GM19025 (cell line): ENCODE results near the gene PTPRN2.
"Not testable (repeated sequence)": the region's sequence is repeated elsewhere in the genome, so short reads cannot be mapped to it uniquely, and the experiment has no call there.

Experiments
- ATAC-seq: cut with Tn5 transposase; IDR thresholded peaks from one replicate; pipeline ENCODE4 v1.9.1; 2021; ENCODE audit warnings: mild to moderate bottlenecking, low read depth, moderate library complexity; ENCODE audit not compliant: unreplicated experiment

PTPRN2 gene

DNA sequence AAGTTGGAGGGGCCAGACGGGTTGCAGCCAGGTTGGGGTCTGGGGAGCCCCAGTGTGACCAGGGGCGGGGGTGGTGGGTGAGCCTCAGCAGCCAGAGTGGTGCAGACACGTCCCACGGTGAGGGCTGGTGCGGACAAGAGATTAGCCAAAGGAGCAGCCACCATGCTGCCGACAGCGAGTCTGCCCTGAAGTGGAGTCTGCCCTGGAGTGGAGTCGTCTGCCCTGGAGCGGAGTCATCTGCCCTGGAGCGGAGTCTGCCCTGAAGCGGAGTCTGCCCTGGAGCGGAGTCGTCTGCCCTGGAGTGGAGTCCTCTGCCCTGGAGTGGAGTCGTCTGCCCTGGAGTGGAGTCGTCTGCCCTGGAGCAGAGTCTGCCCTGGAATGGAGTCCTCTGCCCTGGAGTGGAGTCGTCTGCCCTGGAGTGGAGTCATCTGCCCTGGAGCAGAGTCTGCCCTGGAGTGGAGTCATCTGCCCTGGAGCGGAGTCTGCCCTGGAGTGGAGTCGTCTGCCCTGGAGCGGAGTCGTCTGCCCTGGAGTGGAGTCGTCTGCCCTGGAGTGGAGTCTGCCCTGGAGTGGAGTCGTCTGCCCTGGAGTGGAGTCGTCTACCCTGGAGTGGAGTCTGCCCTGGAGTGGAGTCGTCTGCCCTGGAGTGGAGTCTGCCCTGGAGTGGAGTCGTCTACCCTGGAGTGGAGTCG is 64.3 kb downstream of the PTPRN2 start:
- ATAC-seq: not testable (repeated sequence)

DNA sequence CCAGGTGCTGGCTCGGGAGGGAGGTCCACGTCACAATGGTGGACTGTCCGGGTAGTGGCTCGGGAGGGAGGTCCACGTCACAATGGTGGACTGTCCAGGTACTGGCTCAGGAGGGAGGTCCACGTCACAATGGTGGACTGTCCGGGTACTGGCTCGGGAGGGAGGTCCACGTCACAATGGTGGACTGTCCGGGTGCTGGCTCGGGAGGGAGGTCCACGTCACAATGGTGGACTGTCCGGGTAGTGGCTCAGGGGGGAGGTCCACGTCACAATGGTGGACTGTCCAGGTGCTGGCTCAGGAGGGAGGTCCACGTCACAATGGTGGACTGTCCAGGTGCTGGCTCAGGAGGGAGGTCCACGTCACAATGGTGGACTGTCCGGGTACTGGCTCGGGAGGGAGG is 65.8 kb downstream of the PTPRN2 start:
- ATAC-seq: not testable (repeated sequence)

DNA sequence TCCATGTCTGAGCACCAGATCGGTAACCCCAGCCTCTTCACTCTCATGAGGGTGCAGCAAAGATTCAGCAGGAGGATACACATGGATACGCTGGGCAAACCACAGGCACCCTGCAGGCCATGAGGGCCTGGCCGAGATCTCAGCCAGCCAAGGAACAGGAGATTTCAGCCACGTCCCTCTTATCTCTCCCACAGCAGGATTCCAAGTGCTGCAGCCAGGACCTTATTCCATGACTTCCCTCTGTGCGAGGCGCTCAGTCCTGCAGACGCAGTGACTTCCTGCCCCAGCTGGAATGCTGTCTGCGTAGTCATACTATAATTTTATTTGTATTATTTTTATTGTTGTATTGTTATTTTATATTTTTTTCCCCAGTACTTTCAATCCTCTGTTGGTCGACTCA is 66.8 kb downstream of the PTPRN2 start:
- no peak for ATAC-seq

DNA sequence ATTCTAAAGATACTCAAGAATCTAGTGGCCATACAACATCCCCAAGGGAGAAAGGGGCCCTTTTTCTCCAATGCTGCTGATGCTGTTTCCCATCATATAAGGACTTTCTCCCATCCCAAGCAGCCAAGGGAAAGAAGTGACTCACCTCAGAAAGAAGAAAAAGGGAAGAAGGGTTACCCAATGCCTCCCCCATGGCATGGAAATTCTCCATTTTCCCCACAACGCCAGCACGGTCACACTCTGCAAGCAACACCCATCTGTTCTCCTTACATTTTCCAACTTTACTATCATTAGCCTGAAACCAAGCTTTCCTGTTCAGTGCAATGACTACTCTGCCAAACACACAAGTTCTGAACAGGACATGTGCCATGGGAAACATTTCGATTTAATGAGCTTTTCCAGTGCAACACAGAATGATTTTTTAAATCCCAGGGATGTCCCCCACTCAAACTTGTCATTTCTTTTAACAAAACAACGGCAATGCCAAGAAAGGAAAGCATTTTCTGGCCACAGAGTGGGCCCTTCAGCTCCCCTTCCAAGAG is 67.9 kb downstream of the PTPRN2 start:
- ATAC-seq: no peak

DNA sequence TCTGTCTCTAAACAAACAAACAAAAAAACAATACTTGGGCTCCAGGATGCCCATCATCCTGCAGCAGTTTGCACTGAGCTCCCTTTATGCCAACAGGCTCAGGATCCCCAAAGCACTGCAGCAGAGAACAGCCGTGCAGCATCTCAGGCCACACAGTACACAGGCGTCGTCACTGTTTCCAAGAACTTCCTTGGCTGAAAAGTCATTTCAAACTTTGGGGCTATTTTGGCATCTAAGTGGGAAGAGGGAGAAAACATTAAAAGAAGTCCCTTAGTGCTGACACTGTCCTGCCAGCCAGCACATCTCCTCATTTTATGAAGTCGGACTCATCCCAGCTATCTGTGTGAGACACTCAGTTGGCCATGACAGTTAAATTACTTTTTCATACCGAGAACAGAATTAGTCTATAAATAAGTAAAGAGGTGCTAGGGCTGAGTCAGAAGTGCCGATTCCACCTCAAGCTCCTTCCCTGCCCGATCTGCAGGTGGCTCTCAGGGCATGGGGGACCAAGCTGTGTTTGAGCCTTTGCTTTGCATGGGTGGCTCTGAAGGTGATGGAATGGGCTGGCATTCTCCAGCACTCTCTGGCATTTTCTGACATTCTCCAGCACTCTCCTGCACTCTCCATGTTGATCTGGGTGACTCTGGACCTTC is 68.5 kb downstream of the PTPRN2 start:
- ATAC-seq: no peak

DNA sequence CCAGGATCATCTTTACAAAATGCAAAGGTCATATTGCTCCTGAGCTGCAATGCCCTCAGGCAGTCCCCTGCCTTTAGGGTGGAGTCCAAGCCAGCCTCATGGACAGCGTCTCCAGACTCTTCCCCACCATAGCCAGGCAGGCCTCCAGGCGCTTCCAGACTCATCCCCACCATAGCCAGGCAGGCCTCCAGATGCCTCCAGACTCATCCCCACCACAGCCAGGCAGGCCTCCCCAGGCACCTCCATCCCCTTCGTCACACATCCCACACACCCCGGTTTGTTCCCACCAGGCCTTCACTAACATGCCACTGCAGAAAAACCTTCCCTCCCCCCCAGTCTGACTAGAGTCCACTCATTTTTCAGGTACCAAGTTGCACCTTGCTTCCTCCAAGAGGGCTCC is 70.1 kb downstream of the PTPRN2 start:
- no peak for ATAC-seq

DNA sequence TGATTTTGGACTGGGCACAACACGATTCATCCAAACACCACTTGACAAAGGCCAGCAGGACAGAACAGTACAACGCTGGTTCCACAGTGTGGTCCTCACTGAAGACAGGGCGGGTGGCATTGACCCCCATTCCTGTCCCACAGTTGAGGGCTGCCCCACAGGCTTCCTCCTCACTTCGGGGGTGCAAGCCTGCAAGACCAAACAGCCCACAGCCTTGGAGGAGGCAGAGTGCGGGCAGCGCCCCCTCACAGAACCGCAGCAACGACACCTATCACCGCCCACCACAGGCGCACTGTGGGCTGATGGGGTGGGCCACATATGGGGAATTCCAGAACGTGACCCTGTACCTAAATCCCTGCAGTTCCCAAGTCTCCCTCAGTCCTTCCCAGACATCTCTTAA is 70.6 kb downstream of the PTPRN2 start:
- no peak for ATAC-seq

DNA sequence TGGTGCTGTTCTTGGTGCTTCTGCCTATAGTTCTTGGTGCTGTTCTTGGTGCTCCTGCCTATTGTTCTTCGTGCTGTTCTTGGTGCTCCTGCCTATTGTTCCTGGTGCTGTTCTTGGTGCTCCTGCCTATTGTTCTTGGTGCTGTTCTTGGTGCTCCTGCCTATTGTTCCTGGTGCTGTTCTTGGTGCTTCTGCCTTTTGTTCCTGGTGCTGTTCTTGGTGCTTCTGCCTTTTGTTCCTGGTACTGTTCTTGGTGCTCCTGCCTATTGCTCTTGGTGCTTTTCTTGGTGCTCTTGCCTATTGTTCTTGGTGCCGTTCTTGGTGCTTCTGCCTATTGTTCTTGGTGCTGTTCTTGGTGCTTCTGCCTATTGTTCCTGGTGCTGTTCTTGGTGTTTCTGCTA is 71.1 kb downstream of the PTPRN2 start:
- no peak for ATAC-seq

DNA sequence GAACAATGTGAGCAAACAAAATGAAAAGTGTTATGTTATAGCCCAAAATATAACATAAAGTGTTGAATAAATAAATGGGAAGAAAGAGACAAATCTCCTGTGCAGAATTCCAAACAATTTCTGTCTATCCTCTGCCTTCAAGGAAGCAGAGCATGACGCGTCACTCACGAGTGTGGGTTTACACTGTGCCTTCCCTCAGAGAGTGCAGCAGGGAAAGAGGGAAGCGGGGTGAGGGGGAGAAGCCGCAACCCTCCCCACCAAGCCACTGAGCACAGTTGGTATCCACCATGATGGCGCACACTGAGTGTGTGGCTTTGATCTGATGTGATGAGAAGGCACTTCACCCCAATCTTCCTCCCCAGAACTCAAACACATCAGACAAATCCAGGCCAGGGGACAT is 74.8 kb downstream of the PTPRN2 start:
- no peak for ATAC-seq

DNA sequence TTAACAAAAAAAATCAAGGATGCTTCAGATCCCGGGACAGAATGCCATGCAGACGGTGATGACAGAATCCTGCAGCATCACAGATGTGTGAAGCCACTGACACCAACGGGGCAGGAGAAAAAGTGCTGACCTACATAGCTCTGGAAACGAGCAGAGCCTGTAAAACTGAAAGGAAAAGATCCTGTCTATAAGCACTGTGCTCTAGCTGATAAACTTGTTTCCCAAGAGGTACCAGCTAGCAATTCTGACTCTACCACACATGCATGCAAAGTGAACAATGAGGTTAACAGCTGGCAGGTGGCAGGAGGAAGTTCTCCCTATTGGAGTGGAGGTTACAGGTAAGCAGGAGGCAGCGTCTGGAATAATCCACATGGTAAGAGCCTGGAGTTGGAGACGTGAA is 75.6 kb downstream of the PTPRN2 start:
- ATAC-seq: no peak

DNA sequence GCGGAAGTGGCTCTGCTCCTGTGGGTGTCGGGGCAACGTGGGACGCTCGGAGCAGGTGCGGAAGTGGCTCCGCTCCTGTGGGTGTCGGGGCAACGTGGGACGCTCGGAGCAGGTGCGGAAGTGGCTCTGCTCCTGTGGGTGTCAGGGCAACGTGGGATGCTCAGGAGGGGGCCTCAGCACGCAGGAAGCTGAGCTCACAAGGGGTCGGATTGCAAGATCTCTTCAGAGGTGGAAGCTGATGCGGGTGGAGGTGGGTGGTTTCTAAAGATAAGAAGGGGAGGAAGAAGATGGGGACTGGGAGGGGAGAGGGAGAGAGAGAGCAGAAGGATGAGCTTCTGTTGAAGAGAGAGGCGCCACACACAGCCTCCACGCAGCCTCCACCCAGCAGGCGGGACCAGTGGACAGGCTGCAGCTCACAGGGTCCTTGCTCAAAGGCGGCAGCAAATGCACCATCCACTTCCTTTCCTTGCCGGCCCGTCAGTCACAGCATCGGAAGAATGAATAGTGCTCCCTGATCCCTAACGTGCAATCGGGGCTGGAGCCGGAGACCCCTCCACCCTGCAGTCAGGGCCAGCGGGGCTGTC is 78.7 kb downstream of the PTPRN2 start:
- ATAC-seq: no peak

DNA sequence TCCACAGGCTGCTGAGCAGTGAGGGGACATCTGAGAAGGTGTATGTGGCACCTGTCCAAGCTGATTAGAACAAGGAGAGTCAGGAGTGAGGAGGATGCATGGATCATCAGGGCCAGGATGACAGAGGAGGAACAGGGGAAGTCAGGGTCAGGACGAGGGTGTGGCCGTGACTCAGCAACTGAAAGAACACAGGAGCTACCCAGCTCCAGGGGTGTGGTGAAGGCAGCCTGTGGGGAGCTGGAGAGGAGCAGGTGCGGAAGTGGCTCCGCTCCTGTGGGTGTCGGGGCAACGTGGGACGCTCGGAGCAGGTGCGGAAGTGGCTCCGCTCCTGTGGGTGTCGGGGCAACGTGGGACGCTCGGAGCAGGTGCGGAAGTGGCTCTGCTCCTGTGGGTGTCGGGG is 79.3 kb downstream of the PTPRN2 start:
- not testable (repeated sequence) for ATAC-seq

DNA sequence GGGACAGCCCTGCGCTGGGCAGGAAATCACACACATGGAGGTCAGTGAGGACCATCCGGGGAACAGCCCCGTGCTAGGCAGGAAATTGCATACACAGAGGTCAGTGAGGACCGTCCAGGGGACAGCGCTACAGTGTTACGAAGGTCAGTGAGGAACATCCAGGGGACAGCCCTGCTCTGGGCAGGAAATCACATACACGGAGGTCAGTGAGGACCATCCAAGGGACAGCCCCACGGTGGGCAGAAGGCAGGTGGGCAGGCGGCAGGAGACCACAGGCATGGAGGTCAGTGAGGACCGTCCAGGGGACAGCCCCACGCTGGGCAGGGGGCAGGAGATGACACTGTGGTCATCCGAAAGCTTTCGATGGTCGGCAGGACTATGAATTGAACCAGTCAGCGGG is 79.7 kb downstream of the PTPRN2 start:
- no peak for ATAC-seq

DNA sequence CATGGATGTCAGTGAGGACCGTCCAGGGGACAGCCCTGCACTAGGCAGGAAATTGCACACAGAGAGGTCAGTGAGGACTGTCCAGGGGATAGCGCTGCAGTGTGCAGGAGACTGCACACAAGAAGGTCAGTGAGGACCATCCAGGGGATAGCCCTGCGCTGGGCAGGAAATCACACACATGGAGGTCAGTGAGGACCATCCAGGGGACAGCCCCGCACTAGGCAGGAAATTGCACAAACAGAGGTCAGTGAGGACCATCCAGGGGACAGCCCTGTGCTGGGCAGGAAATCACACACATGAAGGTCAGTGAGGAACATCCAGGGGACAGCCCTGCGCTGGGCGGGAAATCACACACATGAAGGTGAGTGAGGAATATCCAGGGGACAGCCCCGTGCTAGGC is 80.4 kb downstream of the PTPRN2 start:
- not testable (repeated sequence) for ATAC-seq

DNA sequence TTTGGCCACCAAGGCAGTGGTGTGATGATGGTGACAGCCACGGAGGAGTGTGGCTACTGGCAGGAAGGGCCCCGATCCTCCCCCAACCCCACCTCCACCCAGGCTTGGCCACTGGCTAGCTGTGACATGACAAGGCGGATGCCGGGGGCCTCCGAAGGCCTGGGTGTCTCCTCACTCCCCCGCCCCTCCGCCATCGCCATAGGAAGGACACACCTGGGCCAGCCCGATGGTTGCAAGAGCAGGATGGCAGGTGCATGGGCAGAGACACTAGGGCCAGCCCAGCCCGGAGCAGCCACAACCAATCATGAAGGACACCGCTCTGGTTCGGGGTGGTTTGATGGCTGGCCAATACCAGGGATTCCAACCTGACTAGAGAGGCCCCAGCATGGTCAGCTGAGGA is 81.0 kb downstream of the PTPRN2 start:
- no peak for ATAC-seq

DNA sequence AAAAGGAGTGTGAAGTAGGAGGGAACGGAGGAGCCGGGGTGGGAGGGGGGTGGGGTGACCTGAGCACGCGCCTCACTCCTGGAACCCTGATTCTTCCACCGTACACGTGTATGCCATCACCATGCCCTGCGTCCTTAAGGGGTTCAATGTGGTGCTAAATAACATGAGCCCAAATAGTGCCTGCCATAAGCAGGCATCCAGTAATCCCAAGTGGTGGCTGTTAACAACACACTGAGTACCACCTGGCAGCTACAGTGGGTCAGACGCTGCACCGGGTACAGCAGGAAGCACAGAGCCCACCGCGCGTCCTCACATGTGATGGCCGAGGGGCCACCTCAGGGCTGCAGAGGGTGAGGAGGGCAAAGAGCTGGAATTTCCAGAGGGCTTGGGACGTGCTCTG is 81.9 kb downstream of the PTPRN2 start:
- ATAC-seq: no peak

DNA sequence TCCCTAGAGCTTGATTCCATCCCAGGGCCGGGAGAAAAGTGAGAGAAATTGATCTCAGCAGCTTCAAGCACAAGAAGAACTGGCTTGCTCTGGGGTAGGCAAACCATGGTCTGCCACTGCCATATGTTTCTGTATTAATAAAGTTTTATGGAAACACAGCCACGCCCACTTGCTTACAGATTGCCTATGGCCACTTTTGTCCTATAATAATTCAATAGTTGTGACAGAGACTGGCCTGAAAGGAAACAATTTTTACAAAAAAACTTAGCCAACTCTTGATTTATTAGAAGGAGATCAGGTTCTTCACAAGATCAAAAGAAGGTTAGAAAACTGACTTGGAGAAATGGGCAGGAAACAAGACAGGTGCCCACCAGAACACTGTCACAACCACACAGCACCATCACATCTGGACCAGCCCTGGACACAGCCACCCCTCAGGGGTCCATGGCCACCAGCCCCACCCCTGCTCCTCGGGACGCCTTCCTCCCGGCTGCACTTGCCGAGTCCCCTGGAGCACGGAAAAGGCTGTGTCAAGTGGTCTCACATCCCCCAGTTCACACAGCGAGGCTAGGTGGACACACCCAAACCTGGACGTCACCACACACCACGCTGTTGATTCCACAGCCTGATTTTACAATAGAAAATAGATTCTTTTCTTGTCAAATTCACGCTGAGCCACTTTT is 85.4 kb downstream of the PTPRN2 start:
- no peak for ATAC-seq

DNA sequence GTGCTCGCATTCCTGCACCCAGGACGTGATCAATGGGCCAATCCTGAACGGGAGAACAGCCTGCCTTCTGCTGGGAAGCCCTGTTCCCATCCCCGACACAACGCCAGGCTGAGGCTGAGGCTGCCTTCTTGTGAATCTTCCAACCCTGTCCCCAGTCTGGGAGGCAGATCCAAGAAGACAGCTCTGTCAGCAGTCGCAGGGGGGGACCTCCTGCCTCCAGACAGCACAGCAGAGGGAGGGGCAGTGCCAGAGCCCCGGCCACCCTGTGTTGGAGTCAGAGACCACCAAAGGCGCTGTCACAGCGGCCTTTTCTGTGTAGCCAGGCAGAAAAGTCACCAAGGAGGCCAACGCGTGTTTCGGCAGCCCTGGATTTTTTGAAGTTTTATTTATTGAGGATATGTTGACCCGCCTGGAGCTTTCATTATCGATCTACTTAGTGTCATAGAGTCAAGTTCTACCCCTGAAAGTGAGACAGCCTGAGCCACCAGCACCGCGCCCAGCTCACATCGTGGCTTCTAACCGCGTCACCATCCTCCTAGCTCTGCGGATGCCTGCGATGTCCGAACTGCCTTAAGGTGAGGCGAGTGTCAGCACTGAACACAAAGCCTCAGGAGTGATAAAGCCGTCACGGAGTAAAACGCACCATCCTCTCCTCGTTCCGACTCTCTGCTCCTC is 86.1 kb downstream of the PTPRN2 start:
- ATAC-seq: no peak

DNA sequence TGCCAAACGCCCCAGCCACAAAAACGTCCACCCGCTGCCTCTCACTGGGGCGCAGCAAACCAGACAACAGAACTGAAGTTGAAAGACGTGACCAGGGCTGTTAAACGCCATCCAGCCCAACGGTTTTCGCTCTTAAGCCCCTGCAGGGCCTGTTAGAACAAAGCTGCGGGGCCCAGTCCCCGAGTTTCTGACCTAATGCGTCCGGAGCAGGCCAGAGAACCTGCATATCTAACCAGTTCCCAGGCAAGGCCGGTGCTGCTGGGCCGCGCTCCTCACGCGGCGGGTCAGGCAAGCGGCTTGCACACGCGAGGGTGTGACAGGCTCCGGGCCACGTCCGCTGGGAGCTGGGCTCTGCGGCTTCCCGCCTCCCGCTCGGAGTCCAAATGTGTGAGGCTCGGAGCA is 87.0 kb downstream of the PTPRN2 start:
- no peak for ATAC-seq

DNA sequence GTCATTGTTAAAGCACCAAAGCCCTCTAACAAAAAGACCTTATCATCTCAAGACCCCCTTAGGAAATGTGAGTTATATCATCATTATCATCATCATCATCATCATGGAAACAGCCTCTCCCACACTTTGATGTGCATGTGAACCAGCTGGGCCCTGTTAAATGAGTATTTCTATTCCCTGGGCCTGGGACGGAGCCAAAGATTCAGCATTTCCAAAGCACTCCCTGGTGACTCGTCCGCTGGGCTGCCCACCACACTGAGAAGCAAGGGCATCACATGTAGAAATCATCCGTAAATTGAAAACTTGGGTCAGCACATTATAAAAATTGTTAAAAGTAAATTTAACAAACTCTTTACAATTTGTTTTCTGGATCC is 88.6 kb downstream of the PTPRN2 start:
- no peak for ATAC-seq
